Epithelial cell of proximal tubule (primary cell): Measurements from ENCODE around the gene PFKM. TPM values are rescaled to one million over a fixed set of nuclear protein-coding genes. Genes with fewer than 3 reads are reported as not detected.
"Not testable (repeated sequence)": the region's sequence is repeated elsewhere in the genome, so short reads cannot be mapped to it uniquely, and the experiment has no call there.

Source experiments
- DNase-seq: peaks from one replicate; pipeline ENCODE4 v3.0.0-alpha.2; 2011; ENCODE audit warnings: low read depth
- H3K4me3 ChIP-seq: 2 replicates; pipeline ENCODE4 v1.5.1; 2011; ENCODE audit warnings: low read depth, mild to moderate bottlenecking, low read length
- total RNA-seq: library from RNA; depleted of rRNA; stranded (reverse); fragments of >200 nt; gene quantifications from 2 replicates; pipeline ENCODE4 v1.2.3, GENCODE V29; 2015
- TF ChIP-seq, protein P1 (sequence below): conservative IDR thresholded peaks from 2 replicates; pipeline ENCODE4 v1.5.1; 2012; ENCODE audit warnings: low read depth, mild to moderate bottlenecking, low read length

The PFKM gene
- total RNA-seq, 1 donor from 2014 or later, result 23.9 TPM

DNA sequence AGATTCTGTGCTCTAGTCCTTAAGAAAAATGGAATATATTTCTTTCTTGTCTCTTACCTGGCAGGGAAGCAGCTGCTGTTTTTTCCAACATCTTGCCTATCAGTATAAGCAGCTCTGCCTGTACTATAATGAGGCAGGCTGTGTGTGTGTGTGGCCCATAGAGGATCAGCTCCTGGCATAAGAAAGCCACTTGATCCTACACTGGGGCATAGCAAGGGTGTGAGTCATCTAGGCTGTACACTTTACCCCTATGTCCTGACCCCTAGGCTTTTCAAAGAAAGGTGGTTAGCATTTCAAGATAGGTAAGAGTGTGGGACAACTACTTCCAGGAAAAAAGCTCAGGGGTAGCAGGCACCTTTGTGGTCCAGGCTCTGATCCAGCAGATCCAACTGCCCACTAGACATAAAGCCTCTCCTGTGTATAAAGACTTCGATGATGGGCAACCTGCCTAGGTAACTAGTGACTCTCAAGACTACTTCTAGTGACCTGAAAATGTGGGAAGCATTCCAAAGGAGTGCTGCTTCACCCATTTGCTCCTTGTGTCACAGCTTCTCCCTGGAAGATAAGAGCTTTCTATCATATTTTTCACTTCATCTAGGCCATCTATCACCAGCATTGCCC, 8.4 kb upstream of the PFKM start:
- DNase-seq, result no peak
- no peak overlapping the region for H3K4me3 ChIP-seq
- TF ChIP-seq, protein P1, sequence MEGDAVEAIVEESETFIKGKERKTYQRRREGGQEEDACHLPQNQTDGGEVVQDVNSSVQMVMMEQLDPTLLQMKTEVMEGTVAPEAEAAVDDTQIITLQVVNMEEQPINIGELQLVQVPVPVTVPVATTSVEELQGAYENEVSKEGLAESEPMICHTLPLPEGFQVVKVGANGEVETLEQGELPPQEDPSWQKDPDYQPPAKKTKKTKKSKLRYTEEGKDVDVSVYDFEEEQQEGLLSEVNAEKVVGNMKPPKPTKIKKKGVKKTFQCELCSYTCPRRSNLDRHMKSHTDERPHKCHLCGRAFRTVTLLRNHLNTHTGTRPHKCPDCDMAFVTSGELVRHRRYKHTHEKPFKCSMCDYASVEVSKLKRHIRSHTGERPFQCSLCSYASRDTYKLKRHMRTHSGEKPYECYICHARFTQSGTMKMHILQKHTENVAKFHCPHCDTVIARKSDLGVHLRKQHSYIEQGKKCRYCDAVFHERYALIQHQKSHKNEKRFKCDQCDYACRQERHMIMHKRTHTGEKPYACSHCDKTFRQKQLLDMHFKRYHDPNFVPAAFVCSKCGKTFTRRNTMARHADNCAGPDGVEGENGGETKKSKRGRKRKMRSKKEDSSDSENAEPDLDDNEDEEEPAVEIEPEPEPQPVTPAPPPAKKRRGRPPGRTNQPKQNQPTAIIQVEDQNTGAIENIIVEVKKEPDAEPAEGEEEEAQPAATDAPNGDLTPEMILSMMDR, result no peak

DNA sequence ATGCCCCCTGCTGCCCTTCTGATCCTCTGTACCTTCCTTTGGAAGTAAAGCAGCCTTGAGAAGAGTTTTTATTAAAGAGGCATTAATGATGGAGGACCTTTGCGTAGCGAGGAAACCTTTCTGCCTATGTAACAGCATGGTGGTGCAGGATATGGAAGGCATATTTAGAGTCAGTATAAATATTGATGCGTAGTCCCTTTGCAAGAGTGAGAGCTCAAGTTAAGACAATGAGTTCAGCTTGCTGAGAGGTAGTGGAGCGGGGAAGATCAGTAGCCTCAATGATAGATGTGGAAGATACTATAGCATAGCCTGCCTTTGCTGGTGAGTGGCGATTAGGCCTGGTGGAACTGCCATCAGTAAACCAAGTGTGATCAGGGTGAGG, 7.9 kb upstream of the PFKM start:
- not testable (repeated sequence) for DNase-seq, H3K4me3 ChIP-seq

DNA sequence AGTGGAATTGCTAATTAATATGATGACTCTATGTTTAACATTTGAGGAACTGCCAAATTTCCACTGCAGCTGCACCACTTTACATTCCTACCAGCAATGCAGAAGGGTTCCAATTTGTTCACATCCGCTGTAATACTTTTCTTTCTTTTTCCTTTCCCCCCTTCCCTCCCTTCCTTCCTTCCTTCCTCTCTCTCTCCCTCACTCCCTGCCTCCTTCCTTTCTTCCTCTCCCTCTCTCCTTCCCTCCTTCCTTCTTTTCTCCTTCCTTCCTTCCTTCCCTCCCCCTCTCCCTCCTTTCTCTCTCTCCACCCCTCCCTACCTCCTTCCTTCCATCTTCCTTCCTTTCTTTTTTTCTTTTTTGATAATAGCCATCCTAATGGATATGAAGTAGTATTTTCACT, 3.2 kb upstream of the PFKM start:
- TF ChIP-seq, protein P1, result no peak
- no peak overlapping the region for H3K4me3 ChIP-seq
- no peak for DNase-seq

DNA sequence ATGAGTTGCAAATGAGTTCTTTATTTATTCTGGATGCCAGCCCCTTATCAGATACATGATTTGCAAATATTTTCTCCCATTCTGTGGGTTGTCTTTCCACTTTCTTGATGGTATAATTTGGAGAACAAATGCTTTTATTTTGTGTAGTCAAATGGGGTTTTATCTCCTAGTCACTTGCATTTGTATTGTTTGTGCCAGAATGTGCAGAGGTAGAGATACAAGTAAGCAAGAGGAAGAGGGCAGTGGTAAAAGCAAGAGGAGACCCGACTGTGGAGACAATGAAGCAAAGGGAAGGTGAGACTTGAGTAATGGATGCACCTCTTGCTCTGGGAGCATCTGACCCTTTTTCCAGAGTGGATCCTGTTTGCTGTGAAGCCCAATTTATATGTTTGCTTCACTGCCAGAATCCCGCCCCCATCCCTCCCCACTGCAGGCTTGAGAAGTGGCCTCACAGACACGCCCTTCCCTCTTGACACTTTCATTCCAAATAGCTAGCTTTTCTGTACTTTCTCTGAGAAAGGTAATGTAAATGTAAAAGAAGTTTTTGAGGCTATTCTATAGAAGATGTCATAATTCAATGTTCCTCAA, 786 bp upstream of the PFKM start:
- TF ChIP-seq, protein P1, result no peak
- no peak for DNase-seq
- no peak overlapping the region for H3K4me3 ChIP-seq

DNA sequence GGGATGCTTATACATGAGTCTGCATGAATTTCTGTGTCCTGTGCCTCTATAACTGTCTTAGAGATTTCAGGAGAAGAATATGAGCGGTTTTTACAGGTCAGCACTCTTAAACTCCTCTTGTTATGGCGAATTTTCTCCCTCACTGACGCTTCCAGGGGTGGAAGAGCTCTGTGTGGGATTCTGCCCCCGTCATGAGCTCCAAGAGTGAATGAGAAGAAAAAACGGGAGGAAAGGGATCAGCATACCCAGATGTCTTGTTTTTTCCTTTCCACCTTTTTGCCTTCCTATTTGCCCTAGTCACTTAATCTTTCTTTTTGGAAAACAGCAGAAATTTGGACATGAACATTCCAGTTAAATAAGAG, 651 bp downstream of the PFKM start:
- H3K4me3 ChIP-seq, result peak overlapping the region; percentile 78
- no peak for DNase-seq
- TF ChIP-seq, protein P1, result no peak

DNA sequence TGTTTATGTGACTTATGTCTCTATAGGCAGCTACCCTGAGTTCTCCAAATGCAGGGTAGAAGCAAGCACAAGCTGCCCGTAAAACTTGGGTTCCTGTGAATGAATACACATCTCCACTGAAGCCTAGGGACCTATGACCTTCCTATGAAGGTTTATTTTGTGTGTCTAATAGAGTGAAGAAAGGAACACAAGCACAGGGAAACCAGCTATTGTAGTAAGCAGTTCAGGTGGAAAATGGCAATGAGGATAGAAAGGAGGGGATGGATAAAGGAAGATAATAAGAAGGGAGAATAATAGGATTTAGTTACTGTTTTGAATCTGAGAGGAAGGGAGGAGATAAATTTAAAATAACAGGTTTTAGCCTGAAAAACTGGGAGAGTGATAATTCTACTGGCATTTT, 2.4 kb downstream of the PFKM start:
- DNase-seq, result no peak
- TF ChIP-seq, protein P1, result no peak
- H3K4me3 ChIP-seq, result no peak overlapping the region

DNA sequence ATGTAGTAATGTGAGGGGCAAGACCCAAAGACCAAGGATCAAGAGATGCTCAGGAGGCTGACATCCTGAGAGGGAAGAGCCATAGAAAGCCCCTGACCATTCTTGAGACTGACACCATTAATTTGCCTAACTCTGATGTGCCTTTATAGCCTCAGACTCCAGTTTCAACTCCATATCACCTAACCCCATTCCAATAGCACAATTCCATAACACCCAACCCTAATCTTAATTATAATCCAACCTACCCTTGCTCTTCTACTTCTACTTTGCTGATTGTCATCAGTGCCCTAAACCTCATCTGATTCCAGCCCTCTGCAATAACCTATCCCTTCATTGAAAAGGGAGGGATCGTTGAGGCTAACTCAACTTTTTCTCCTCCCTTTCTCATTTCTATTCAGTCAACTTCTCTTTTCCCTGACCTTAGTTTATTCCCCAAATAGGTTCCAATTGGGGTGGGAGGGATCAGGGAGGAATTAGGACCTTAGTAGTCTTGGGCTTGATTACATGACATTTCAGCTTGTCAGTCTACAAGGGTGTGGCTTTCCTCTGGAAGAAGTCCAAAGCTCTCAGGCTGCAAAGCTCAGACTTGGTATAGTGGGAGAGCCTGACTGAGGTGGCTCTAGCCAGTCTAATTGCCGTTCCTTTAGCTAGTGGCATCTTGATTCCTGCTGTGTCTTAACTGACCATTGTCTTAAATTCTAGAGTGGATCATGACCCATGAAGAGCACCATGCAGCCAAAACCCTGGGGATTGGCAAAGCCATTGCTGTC, 3.1 kb downstream of the PFKM start:
- no peak overlapping the region for H3K4me3 ChIP-seq
- TF ChIP-seq, protein P1, result no peak
- no peak for DNase-seq
